GM12873 (cell line): Measurements from ENCODE around the gene PHTF2.

Experiments
- TF ChIP-seq, protein P1 (sequence below): IDR thresholded peaks from 2 replicates; pipeline ENCODE4 v1.5.1; 2012; ENCODE audit warnings: low read depth, mild to moderate bottlenecking, moderate library complexity, low read length, control low read depth; ENCODE audit not compliant: insufficient read depth; ENCODE audit errors: missing control alignments

PHTF2 gene

GRCh38 chr7:77866786-77867536, 68.4 kb downstream of the PHTF2 start:
- TF ChIP-seq, protein P1, sequence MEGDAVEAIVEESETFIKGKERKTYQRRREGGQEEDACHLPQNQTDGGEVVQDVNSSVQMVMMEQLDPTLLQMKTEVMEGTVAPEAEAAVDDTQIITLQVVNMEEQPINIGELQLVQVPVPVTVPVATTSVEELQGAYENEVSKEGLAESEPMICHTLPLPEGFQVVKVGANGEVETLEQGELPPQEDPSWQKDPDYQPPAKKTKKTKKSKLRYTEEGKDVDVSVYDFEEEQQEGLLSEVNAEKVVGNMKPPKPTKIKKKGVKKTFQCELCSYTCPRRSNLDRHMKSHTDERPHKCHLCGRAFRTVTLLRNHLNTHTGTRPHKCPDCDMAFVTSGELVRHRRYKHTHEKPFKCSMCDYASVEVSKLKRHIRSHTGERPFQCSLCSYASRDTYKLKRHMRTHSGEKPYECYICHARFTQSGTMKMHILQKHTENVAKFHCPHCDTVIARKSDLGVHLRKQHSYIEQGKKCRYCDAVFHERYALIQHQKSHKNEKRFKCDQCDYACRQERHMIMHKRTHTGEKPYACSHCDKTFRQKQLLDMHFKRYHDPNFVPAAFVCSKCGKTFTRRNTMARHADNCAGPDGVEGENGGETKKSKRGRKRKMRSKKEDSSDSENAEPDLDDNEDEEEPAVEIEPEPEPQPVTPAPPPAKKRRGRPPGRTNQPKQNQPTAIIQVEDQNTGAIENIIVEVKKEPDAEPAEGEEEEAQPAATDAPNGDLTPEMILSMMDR = no peak

GRCh38 chr7:77867537-77867865, 68.9 kb downstream of the PHTF2 start:
- TF ChIP-seq, protein P1 = no peak

- TF ChIP-seq, protein P1 = no peak
Observed at GRCh38 chr7:77877791-77878190, 79.2 kb downstream of the PHTF2 start.

DNA sequence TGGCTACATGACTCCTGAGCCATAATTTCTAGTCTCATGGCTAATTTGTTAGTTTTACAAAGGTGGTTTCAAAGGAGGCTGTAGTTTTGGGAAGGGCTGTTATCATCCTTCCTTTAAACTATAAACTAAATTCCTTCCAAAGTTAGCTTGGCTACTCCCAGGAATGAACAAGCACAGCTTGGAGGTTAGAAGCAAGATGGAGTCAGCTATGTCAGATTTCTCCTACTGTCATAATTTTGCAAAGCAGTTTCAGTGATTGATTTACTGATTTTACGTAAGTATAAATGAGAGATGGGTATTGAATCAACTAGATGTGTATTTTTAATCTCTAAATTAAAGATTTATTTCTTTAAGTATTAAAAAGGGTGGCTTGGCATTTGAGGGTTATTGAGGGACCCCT, 79.9 kb downstream of the PHTF2 start:
- TF ChIP-seq, protein P1 = no peak

DNA sequence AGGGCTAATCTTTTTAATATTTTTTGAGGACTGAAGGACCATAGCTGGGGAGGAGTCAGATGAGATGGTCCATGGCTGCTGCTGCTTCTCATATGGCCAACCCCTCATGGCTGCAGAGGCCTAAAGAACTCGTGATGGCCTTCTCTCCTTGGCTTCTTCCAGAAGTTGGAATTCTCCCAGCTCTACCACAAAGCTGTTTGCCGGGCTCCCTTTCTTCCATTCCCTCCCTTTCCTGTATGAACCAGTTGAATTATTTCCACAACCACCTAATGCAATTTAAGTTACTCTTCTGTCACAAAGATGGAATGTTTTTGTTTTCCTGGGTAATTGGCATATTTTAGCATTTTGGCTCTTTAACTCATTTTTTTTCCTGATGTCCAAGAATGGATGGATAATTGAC, 80.7 kb downstream of the PHTF2 start:
- TF ChIP-seq, protein P1 = no peak

DNA sequence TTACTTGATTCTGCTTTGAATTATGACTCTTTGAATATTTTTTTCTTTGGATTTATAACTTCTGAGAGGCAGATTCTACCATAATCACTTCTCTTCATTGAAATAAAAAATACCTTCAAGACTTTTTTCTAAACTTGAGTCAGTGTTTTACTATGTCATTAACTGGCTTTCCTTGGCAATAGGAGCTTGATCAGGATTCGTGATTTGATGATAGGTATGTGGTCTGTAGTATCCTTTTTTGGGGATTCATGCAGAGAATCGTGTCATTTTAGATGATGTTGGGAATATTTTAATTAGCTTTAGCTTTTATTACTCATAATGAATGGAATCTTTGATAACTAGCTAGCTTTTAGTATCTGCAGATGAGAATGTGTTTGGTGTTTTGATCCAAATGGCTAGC, 83.3 kb downstream of the PHTF2 start:
- TF ChIP-seq, protein P1 = no peak

DNA sequence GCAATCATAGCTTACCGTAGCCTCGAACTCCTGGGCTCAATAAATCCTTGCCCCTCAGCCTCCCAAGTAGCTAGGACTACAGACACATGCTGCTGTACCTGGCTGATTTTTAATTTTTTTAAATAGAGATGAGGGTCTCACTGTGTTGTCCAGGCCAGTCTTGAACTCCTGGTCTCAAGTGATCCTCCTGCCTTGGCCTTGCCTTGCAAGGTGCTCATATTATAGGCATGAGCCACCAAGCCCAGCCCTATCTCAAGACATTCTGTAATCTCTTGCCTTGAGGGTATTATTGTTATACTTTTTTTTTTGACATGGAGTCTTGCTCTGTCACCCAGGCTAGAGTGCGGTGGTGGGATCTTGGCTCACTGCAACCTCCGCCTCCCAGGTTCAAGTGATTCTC, 86.6 kb downstream of the PHTF2 start:
- TF ChIP-seq, protein P1 = no peak
